ENCODE data around the gene GUK1.

The GUK1 gene

GRCh38 chr1:228095938-228096337, 44.1 kb upstream of the GUK1 start:
- no peaks in the 10 kb centered on the region for H3K27me3 ChIP-seq
- no peak overlapping the region for H3K4me3 ChIP-seq
- H3K9me3 ChIP-seq (replicated peaks in 1 of 11), result peaks cover 15 to 48% (median 45%) of the 10 kb centered on the region in 11 experiments
- peaks cover 99 to 100% (median 100%) of the 10 kb centered on the region in 11 experiments for H3K36me3 ChIP-seq
- peak overlapping the region in 1 of 11 experiments; percentile 5; a peak in 1 of 22 replicates for H3K4me2 ChIP-seq
- no peak for TF ChIP-seq Cebpa-rat (IDR thresholded peaks at IDR 0.05)
- peaks cover 100% of the 10 kb centered on the region in 11 experiments for H4K20me1 ChIP-seq
- H3K27ac ChIP-seq, result no peak overlapping the region
- H3K4me1 ChIP-seq, result peaks cover 3 to 35% (median 5%) of the 10 kb centered on the region in 10 experiments; a peak in 18 of 20 replicates
- H3K9ac ChIP-seq, result peak overlapping the region in 2 of 11 experiments; percentile 2 to 5; a peak in 3 of 22 replicates

DNA sequence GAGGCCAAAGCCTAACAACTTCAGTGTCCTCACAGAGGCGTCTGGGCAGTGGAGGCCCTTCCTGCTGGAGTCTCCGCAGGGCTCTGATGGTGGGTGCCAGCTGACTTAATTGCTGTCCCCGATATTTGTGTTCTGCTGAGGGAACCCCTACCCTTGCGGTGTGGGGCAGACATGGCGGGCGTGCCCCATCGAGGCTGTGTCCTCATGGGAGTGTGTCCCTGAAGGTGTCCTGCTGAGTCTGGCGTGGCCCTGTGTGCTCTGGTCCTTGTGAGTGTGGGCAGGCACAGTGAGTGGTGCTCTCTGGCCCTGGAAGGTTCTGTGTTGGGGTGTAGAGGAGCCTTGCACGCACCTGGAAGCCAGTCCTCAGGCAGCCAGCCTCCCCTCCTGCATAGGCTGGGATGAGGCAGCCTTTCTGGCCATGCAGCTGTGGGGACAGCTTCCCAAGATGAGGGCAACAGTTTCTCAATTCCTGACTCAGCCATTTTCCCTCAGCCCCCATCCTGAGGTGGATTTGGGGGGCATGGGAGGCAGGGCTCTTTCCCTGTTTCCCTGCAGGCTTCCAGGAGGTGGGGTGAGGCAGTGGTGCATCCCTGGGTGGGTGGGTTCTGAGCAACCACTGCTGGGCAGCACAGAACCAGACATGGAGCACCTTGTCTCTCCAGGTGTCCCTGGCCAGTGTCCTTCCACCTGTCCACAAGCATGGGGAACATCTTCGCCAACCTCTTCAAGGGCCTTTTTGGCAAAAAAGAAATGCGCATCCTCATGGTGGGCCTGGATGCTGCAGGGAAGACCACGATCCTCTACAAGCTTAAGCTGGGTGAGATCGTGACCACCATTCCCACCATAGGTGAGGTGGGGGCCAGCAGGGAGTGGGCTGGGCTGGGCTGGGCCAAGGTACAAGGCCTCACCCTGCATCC, 43.4 kb upstream of the GUK1 start:
- peak overlapping the region in 1 of 11 experiments; percentile 5; a peak in 1 of 22 replicates for H3K9ac ChIP-seq
- peaks cover 15 to 41% (median 38%) of the 10 kb centered on the region in 11 experiments for H3K9me3 ChIP-seq (replicated peaks in 1 of 11)
- TF ChIP-seq Cebpa-rat (IDR thresholded peaks at IDR 0.05), result no peak
- no peaks in the 10 kb centered on the region for H3K27me3 ChIP-seq
- H3K4me1 ChIP-seq, result peaks cover 10 to 37% (median 12%) of the 10 kb centered on the region in 10 experiments
- no peak overlapping the region for H3K4me2 ChIP-seq
- no peak overlapping the region for H3K4me3 ChIP-seq
- H3K27ac ChIP-seq, result no peak overlapping the region
- H4K20me1 ChIP-seq, result peaks cover 100% of the 10 kb centered on the region in 11 experiments
- H3K36me3 ChIP-seq, result peaks cover 93 to 97% (median 96%) of the 10 kb centered on the region in 11 experiments

DNA sequence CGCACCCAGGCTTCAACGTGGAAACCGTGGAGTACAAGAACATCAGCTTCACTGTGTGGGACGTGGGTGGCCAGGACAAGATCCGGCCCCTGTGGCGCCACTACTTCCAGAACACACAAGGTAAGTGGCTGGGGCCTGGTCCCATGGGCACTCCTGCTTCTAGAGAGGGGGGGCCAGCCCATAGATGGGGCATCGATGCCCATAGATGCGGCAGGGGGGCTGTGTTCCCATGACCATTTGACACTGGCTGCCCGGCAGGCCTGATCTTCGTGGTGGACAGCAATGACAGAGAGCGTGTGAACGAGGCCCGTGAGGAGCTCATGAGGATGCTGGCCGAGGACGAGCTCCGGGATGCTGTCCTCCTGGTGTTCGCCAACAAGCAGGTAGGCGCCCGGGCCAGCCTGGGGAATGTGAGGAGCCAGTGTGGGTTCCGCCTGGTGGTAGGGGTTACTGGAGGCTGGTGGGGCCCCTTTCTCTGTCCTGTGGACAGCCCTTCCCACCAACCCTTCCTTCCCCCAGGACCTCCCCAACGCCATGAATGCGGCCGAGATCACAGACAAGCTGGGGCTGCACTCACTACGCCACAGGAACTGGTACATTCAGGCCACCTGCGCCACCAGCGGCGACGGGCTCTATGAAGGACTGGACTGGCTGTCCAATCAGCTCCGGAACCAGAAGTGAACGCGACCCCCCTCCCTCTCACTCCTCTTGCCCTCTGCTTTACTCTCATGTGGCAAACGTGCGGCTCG, 42.6 kb upstream of the GUK1 start:
- peaks cover 15 to 33% (median 29%) of the 10 kb centered on the region in 11 experiments for H3K9me3 ChIP-seq (replicated peaks in 1 of 11)
- TF ChIP-seq Cebpa-rat (IDR thresholded peaks at IDR 0.05), result no peak
- H3K4me3 ChIP-seq, result no peak overlapping the region
- peaks cover 85 to 89% (median 87%) of the 10 kb centered on the region in 11 experiments for H3K36me3 ChIP-seq
- H3K4me1 ChIP-seq, result peaks cover 14 to 40% (median 18%) of the 10 kb centered on the region in 10 experiments
- H3K27me3 ChIP-seq, result no peaks in the 10 kb centered on the region
- H4K20me1 ChIP-seq, result peaks cover 95 to 100% (median 99%) of the 10 kb centered on the region in 11 experiments
- H3K9ac ChIP-seq, result no peak overlapping the region
- H3K27ac ChIP-seq, result no peak overlapping the region
- no peak overlapping the region for H3K4me2 ChIP-seq

GRCh38 chr1:228098323-228098931, 41.7 kb upstream of the GUK1 start:
- TF ChIP-seq Cebpa-rat (IDR thresholded peaks at IDR 0.05), result no peak
- Histone ChIP-seq H3K27ac (no peak overlapping the region), H3K9ac (no peak overlapping the region), H4K20me1 (peaks cover 86 to 92% (median 90%) of the 10 kb centered on the region in 11 experiments), H3K4me2 (no peak overlapping the region), H3K27me3 (no peaks in the 10 kb centered on the region), H3K4me1 (peaks cover 14 to 40% (median 18%) of the 10 kb centered on the region in 10 experiments), H3K9me3 (replicated peaks in 1 of 11) (peaks cover 13 to 24% (median 20%) of the 10 kb centered on the region in 11 experiments), H3K4me3 (no peak overlapping the region), H3K36me3 (peaks cover 75 to 80% (median 78%) of the 10 kb centered on the region in 11 experiments)

GRCh38 chr1:228099331-228099732, 40.7 kb upstream of the GUK1 start:
- no peak overlapping the region for H3K4me3 ChIP-seq
- H3K36me3 ChIP-seq, result peaks cover 66 to 71% (median 69%) of the 10 kb centered on the region in 11 experiments
- H3K4me1 ChIP-seq, result peaks cover 23 to 49% (median 27%) of the 10 kb centered on the region in 10 experiments
- H3K9me3 ChIP-seq (replicated peaks in 1 of 11), result peaks cover 5 to 14% (median 11%) of the 10 kb centered on the region in 11 experiments
- no peak overlapping the region; a peak in 1 of 22 replicates for H3K9ac ChIP-seq
- H4K20me1 ChIP-seq, result peaks cover 77 to 82% (median 81%) of the 10 kb centered on the region in 11 experiments
- H3K4me2 ChIP-seq, result no peak overlapping the region; a peak in 2 of 22 replicates
- TF ChIP-seq Cebpa-rat (IDR thresholded peaks at IDR 0.05), result no peak
- H3K27me3 ChIP-seq, result no peaks in the 10 kb centered on the region
- H3K27ac ChIP-seq, result no peak overlapping the region

GRCh38 chr1:228100822-228101613, 39.1 kb upstream of the GUK1 start:
- peak overlapping the region in 10 of 11 experiments; percentile 75 to 94 (median 86); a peak in 17 of 22 replicates for H3K9ac ChIP-seq
- no peaks in the 10 kb centered on the region for H3K9me3 ChIP-seq (replicated peaks in 1 of 11)
- H3K27me3 ChIP-seq, result no peaks in the 10 kb centered on the region
- H3K36me3 ChIP-seq, result peaks cover 56 to 66% (median 58%) of the 10 kb centered on the region in 11 experiments
- peak overlapping the region in 8 of 10 experiments; percentile 85 to 97 (median 92); a peak in 14 of 20 replicates for H3K4me3 ChIP-seq
- H3K27ac ChIP-seq, result no peak overlapping the region
- peak overlapping the region; percentile 91 to 98 (median 94) for H3K4me2 ChIP-seq
- peaks cover 24 to 49% (median 29%) of the 10 kb centered on the region in 10 experiments for H3K4me1 ChIP-seq
- peaks cover 60 to 66% (median 64%) of the 10 kb centered on the region in 11 experiments for H4K20me1 ChIP-seq
- no peak for TF ChIP-seq Cebpa-rat (IDR thresholded peaks at IDR 0.05)

DNA sequence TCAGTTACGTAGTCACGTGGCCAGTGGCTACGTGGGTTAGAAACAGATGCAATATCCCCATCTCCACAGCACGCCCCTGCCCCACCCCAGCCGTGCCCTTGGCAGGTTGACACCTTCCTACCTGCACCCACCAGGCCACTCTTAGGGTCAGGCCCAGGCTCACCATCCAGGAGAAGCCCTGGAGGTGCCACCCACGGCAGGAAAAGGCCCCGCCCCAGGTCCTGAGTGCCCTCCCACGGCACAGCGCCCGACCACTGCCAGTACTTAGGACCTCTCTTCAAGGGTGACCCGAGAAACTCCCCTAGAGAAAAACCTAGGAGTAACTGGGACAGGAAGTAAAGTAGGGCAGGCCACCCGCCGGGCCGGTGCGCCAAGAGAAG, 38.5 kb upstream of the GUK1 start:
- Histone ChIP-seq H3K9me3 (replicated peaks in 1 of 11) (no peaks in the 10 kb centered on the region), H3K4me2 (peak overlapping the region; percentile 91 to 98 (median 94)), H3K27ac (peak overlapping the region in 8 of 11 experiments; percentile 3 to 86 (median 80); a peak in 10 of 22 replicates), H3K4me1 (peaks cover 24 to 49% (median 29%) of the 10 kb centered on the region in 10 experiments), H3K9ac (peak overlapping the region; percentile 75 to 94 (median 86)), H3K4me3 (peak overlapping the region; percentile 85 to 97 (median 92)), H3K36me3 (peaks cover 56 to 66% (median 58%) of the 10 kb centered on the region in 11 experiments), H4K20me1 (peaks cover 54 to 60% (median 58%) of the 10 kb centered on the region in 11 experiments), H3K27me3 (no peaks in the 10 kb centered on the region)
- TF ChIP-seq Cebpa-rat (IDR thresholded peaks at IDR 0.05), result no peak
